Cardiac fibroblast (primary cell): ENCODE results near the gene TUT4.

Experiments
- DNase-seq, 2 donors: peaks; one replicate each; pipeline versions ENCODE4 v3.0.0 to v3.0.0-alpha.2; 2010; ENCODE audit warnings: low read depth in 2 of 2
- H3K4me3 ChIP-seq, 2 donors: replicated peaks in 1 of 2; 1 replicate in 1 of 2; 2 replicates in 1 of 2; pipeline ENCODE4 v1.5.1; 2011; ENCODE audit warnings: low read depth in 2 of 2, low read length in 2 of 2, mild to moderate bottlenecking in 2 of 2, moderate library complexity in 1 of 2
- TF ChIP-seq, protein P1 (sequence below): IDR thresholded peaks from one replicate; pipeline ENCODE4 v1.5.1; 2011; ENCODE audit warnings: low read depth, mild to moderate bottlenecking, low read length, inconsistent platforms

The TUT4 gene

DNA sequence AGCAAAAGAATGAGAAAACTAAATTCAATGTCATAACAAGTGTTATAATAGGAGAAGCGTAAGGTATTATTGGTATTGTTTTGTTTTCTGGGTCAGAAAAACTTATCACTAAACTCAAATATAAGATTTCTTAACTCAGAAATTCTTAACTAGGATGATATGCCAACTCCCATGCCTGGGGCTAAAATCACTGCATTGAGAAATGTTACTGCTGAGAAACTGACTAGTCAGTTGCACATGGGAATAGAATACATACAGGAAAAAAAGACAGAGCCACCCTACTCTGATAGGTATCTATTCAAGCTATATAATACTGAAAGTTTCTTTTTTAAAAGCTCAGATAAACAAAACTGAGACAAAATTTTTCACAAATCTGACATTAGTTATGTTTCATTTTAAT, 92.2 kb downstream of the TUT4 start:
- TF ChIP-seq, protein P1, sequence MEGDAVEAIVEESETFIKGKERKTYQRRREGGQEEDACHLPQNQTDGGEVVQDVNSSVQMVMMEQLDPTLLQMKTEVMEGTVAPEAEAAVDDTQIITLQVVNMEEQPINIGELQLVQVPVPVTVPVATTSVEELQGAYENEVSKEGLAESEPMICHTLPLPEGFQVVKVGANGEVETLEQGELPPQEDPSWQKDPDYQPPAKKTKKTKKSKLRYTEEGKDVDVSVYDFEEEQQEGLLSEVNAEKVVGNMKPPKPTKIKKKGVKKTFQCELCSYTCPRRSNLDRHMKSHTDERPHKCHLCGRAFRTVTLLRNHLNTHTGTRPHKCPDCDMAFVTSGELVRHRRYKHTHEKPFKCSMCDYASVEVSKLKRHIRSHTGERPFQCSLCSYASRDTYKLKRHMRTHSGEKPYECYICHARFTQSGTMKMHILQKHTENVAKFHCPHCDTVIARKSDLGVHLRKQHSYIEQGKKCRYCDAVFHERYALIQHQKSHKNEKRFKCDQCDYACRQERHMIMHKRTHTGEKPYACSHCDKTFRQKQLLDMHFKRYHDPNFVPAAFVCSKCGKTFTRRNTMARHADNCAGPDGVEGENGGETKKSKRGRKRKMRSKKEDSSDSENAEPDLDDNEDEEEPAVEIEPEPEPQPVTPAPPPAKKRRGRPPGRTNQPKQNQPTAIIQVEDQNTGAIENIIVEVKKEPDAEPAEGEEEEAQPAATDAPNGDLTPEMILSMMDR, result no peak
- peak; percentile 5 to 10 for DNase-seq

DNA sequence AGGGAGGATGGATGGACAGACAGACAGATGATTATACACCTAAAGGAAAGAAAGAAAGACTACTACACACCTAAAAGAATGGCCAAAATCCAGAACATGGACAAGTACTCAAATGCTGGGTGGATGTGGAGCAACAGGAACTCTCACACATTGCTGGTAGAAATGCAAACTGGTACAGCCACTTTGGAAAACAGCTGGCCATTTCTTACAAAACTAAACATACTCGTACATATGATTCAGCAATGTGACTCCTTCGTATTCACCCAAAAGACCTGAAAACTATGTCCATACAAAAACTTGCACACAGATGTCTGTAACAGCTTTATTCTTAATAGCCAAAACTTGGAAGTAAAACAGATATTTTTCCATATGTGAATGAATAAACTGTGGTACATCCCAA, 97.2 kb downstream of the TUT4 start:
- no peak overlapping the region for H3K4me3 ChIP-seq
- peak in 1 of 2 donors; percentile 31 for DNase-seq
- TF ChIP-seq, protein P1, result no peak

More for the DNA sequence above, 92.2 kb downstream of the TUT4 start:
- no peak overlapping the region for H3K4me3 ChIP-seq

DNA sequence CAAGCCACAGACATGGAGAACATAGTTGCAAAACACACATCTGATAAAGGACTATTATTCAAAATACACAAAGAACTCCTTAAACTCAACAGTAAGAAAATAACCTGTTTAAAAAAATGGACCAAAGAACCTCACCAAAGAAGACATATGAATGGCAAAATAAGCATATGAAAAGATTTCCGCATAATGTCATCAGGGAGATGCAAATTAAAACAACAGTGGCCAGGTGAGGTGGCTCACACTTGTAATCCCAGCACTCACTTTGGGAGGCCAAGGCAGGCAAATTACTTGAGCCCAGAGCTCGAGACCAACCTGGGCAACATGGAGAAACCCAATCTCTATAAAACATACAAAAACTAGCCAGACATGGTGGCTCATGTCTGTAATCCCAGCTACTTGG, 98.1 kb downstream of the TUT4 start:
- no peak for DNase-seq
- H3K4me3 ChIP-seq, result no peak overlapping the region
- TF ChIP-seq, protein P1, result no peak

DNA sequence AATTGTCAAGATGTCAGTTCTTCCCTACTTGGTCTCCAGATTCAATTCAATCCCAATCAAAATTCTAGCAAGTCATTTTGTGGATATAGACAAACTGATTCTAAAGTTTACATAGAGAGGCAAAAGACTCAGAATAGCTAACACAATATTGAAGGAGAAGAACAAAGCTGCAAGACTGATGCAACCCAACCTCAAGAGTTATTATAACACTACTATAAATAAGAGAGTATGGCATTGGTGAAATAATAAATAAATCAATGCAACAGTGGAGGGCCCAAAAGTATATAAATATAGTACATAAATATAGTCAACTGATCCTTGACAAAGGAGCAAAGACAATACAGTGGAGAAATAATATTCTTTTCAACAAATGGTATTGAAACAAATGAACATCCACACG, 98.8 kb downstream of the TUT4 start:
- DNase-seq, result no peak
- no peak overlapping the region for H3K4me3 ChIP-seq
- TF ChIP-seq, protein P1, result no peak

DNA sequence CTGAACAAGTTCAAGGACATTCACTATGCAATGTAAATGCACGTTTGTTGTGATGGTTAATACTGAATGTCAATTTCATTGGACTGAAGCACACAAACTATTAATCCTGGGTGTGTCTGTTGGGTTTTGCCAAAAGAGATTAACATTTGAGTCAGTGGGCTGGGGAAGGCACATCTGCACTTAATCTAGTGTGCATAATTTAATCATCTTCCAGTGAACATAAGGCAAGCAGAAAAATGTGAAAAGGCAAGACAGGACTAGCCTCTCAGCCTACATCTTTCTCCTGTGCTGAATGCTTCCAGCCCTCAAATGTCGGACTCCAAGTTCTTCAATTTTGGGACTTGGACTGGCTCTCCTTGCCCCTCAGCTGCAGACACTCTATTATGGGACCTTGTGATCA, 108.4 kb downstream of the TUT4 start:
- TF ChIP-seq, protein P1, result no peak
- H3K4me3 ChIP-seq, result no peak overlapping the region
- no peak for DNase-seq

DNA sequence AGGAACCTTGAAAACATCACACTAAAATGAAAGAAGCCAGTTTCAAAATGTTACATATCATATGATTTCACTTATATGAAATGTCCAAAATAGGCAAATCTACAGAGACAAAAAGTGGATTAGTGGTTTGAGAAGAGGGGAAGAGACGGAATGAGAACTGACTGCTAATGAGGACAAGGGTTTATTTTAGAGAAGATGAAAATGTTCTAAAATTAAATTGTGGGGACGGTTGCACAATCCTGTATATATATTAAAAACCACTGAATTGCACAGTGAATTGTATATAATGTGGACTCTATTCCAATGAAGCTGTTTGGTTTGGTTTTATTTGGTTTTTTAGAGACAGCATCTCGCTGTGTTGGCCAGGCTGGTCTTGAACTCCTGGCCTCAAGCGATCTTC, 112.9 kb downstream of the TUT4 start:
- no peak for DNase-seq
- TF ChIP-seq, protein P1, result no peak
- no peak overlapping the region for H3K4me3 ChIP-seq

DNA sequence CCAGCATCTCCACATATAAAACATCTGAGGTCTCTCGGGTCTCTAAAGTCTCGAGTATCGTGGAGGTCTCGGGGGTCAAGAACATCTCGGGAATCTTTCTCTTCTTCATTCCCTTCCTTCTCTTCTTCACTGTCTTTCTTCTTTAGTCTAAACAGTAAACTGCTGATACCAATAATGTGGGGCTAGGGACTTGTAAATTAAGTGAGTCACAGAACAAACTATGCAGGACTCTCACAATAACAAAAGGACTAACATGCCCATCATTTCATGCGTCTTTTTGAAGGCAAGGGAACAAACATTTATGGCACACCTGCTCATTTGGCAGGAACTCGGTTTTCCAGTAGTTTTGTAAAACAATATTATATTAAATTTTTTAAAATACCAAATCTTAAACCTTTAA, 116.1 kb downstream of the TUT4 start:
- DNase-seq, result no peak
- TF ChIP-seq, protein P1, result no peak
- H3K4me3 ChIP-seq, result no peak overlapping the region
